GM08714 (cell line): ENCODE data around the gene RTL1.

ENCODE experiments used
- H3K4me3 ChIP-seq: fragments of 200-500 bp; sonication (Bioruptor generic); 2 replicates; pipeline ENCODE4 v1.5.1; 2014; ENCODE audit warnings: mild to moderate bottlenecking, low read length, inconsistent platforms
- ZNF274 ChIP-seq: IDR thresholded peaks from 2 replicates; pipeline ENCODE4 v1.6.1; 2012; ENCODE audit warnings: mild to moderate bottlenecking, low read depth, low read length

Gene RTL1

GRCh38 chr14:100866666-100867630 is 36.6 kb downstream of the RTL1 start:
- no peak overlapping the region for H3K4me3 ChIP-seq

GRCh38 chr14:100865682-100866591 is 37.6 kb downstream of the RTL1 start:
- TF ChIP-seq ZNF274: no peak
- no peak overlapping the region for H3K4me3 ChIP-seq

More at GRCh38 chr14:100866666-100867630, 36.6 kb downstream of the RTL1 start:
- no peak for TF ChIP-seq ZNF274

- TF ChIP-seq ZNF274: no peak
- no peak overlapping the region for H3K4me3 ChIP-seq
Measured at GRCh38 chr14:100864960-100865681, 38.4 kb downstream of the RTL1 start.

GRCh38 chr14:100864206-100864605 is 39.3 kb downstream of the RTL1 start:
- H3K4me3 ChIP-seq: no peak overlapping the region
- no peak for TF ChIP-seq ZNF274

GRCh38 chr14:100862793-100863192 is 40.7 kb downstream of the RTL1 start:
- no peak for TF ChIP-seq ZNF274
- H3K4me3 ChIP-seq: no peak overlapping the region

GRCh38 chr14:100862277-100862676 is 41.2 kb downstream of the RTL1 start:
- no peak for TF ChIP-seq ZNF274

GRCh38 chr14:100861937-100862247 is 41.6 kb downstream of the RTL1 start:
- no peak for TF ChIP-seq ZNF274
- H3K4me3 ChIP-seq: no peak overlapping the region

More at GRCh38 chr14:100862277-100862676, 41.2 kb downstream of the RTL1 start:
- no peak overlapping the region for H3K4me3 ChIP-seq

- no peak for TF ChIP-seq ZNF274
- H3K4me3 ChIP-seq: no peak overlapping the region
Measured at GRCh38 chr14:100861188-100861936, 42.2 kb downstream of the RTL1 start.

- no peak for TF ChIP-seq ZNF274
- no peak overlapping the region for H3K4me3 ChIP-seq
Measured at GRCh38 chr14:100860556-100861187, 42.9 kb downstream of the RTL1 start.

- no peak for TF ChIP-seq ZNF274
- no peak overlapping the region for H3K4me3 ChIP-seq
Measured at GRCh38 chr14:100859781-100860180, 43.7 kb downstream of the RTL1 start.

GRCh38 chr14:100858838-100859220 is 44.7 kb downstream of the RTL1 start:
- H3K4me3 ChIP-seq: no peak overlapping the region
- TF ChIP-seq ZNF274: no peak

GRCh38 chr14:100857923-100858837 is 45.3 kb downstream of the RTL1 start:
- H3K4me3 ChIP-seq: no peak overlapping the region
- no peak for TF ChIP-seq ZNF274
